DOHH2 (cell line): ENCODE results near the gene UBQLNL.

Experiments
- H3F3A ChIP-seq: fragments of 200-600 bp; sonication (generic), shearing (Covaris generic); 2 replicates; pipeline ENCODE4 v1.6.0; 2016; ENCODE audit warnings: antibody characterized with exemption, mild to moderate bottlenecking; ENCODE audit not compliant: control insufficient read depth, insufficient read depth
- H3K27ac ChIP-seq: fragments of 200-600 bp; sonication (generic); 2 replicates; pipeline ENCODE4 v1.5.1; 2014; ENCODE audit warnings: low read depth, mild to moderate bottlenecking, low read length, moderate library complexity
- H3K27me3 ChIP-seq: fragments of 200-600 bp; sonication (generic); 2 replicates; pipeline ENCODE4 v1.6.1; 2014; ENCODE audit warnings: mild to moderate bottlenecking, low read length, mixed read lengths; ENCODE audit not compliant: control insufficient read depth
- H3K36me3 ChIP-seq: fragments of 200-600 bp; sonication (generic); 2 replicates; pipeline ENCODE4 v1.6.1; 2014; ENCODE audit warnings: mild to moderate bottlenecking, low read length, moderate library complexity, mixed read lengths; ENCODE audit not compliant: control insufficient read depth
- H3K4me1 ChIP-seq: fragments of 200-600 bp; sonication (generic); 2 replicates; pipeline ENCODE4 v1.6.1; 2014; ENCODE audit warnings: mild to moderate bottlenecking, low read length, mixed read lengths; ENCODE audit not compliant: control insufficient read depth
- H3K4me2 ChIP-seq: fragments of 200-600 bp; sonication (generic); 2 replicates; pipeline ENCODE4 v1.6.0; 2014; ENCODE audit warnings: mild to moderate bottlenecking, low read length, moderate library complexity
- H3K4me3 ChIP-seq: fragments of 200-600 bp; sonication (generic); 2 replicates; pipeline ENCODE4 v1.5.1; 2014; ENCODE audit warnings: mild to moderate bottlenecking, low read length, mixed read lengths
- H3K79me2 ChIP-seq: fragments of 200-600 bp; sonication (generic); 2 replicates; pipeline ENCODE4 v1.6.1; 2014; ENCODE audit warnings: mild to moderate bottlenecking, low read length, mixed read lengths; ENCODE audit not compliant: control insufficient read depth
- H3K9me2 ChIP-seq: fragments of 200-600 bp; sonication (generic); replicated peaks from 2 replicates; pipeline ENCODE4 v1.6.1; 2014; ENCODE audit warnings: mild to moderate bottlenecking, low read length, mixed read lengths; ENCODE audit not compliant: control insufficient read depth
- H3K9me3 ChIP-seq: fragments of 200-600 bp; sonication (generic); 2 replicates; pipeline ENCODE4 v1.6.1; 2014; ENCODE audit warnings: antibody characterized with exemption, low read length, mixed read lengths; ENCODE audit not compliant: control insufficient read depth, insufficient read depth
- H4K20me1 ChIP-seq: fragments of 200-600 bp; sonication (generic); 2 replicates; pipeline ENCODE4 v1.6.0; 2014; ENCODE audit warnings: low read depth, mild to moderate bottlenecking, antibody characterized with exemption, low read length, moderate library complexity; ENCODE audit not compliant: control insufficient read depth, insufficient read depth
- CTCF ChIP-seq: fragments of 200-600 bp; sonication (generic); IDR thresholded peaks from one replicate; pipeline ENCODE4 v1.5.1; 2014; ENCODE audit warnings: antibody characterized with exemption, mild to moderate bottlenecking, low read depth, low read length; ENCODE audit not compliant: poor library complexity, severe bottlenecking
- EZH2phosphoT487 ChIP-seq: fragments of 200-600 bp; sonication (generic); IDR thresholded peaks from 2 replicates; pipeline ENCODE4 v1.6.1; 2017; ENCODE audit warnings: borderline replicate concordance, mild to moderate bottlenecking, antibody characterized with exemption, low read length, moderate library complexity, mixed read lengths

UBQLNL gene

GRCh38 chr11:5486421-5486820 lies 30.1 kb downstream of the UBQLNL start:
- TF ChIP-seq CTCF (no peak), EZH2phosphoT487 (no peak)
- H3K79me2 ChIP-seq: no peaks in the 10 kb centered on the region
- no peaks in the 10 kb centered on the region for H3K9me2 ChIP-seq
- no peak overlapping the region for H3K4me3 ChIP-seq
- no peaks in the 10 kb centered on the region for H4K20me1 ChIP-seq
- H3K4me2 ChIP-seq: no peak overlapping the region
- no peaks in the 10 kb centered on the region for H3K4me1 ChIP-seq
- H3K9me3 ChIP-seq: no peaks in the 10 kb centered on the region
- H3K36me3 ChIP-seq: no peaks in the 10 kb centered on the region
- no peaks in the 10 kb centered on the region for H3F3A ChIP-seq
- peaks cover 3% of the 10 kb centered on the region; the same call in 1 of the 2 replicates for H3K27me3 ChIP-seq
- no peak overlapping the region for H3K27ac ChIP-seq

- no peak overlapping the region for H3K4me3 ChIP-seq
- TF ChIP-seq CTCF: no peak
- TF ChIP-seq EZH2phosphoT487: no peak
- H3K9me3 ChIP-seq: no peaks in the 10 kb centered on the region
- H3K27me3 ChIP-seq: peaks cover 3% of the 10 kb centered on the region; the same call in 1 of the 2 replicates
- no peak overlapping the region for H3K27ac ChIP-seq
- H3K4me1 ChIP-seq: no peaks in the 10 kb centered on the region
- H3K9me2 ChIP-seq: no peaks in the 10 kb centered on the region
- no peaks in the 10 kb centered on the region for H3K79me2 ChIP-seq
- no peaks in the 10 kb centered on the region for H4K20me1 ChIP-seq
- H3K4me2 ChIP-seq: no peak overlapping the region
- H3K36me3 ChIP-seq: no peaks in the 10 kb centered on the region
- H3F3A ChIP-seq: no peaks in the 10 kb centered on the region
These were observed 30.5 kb downstream of the UBQLNL start for GRCh38 chr11:5486003-5486402.

GRCh38 chr11:5476186-5476819 lies 40.2 kb downstream of the UBQLNL start:
- no peaks in the 10 kb centered on the region for H3K36me3 ChIP-seq

More at GRCh38 chr11:5476186-5476819, 40.2 kb downstream of the UBQLNL start:
- Histone ChIP-seq H3K79me2 (no peaks in the 10 kb centered on the region), H3K27ac (no peak overlapping the region), H3F3A (no peaks in the 10 kb centered on the region), H3K27me3 (no peaks in the 10 kb centered on the region), H3K4me2 (no peak overlapping the region), H3K4me1 (no peaks in the 10 kb centered on the region), H3K4me3 (no peak overlapping the region), H3K9me3 (no peaks in the 10 kb centered on the region), H3K9me2 (no peaks in the 10 kb centered on the region), H4K20me1 (no peaks in the 10 kb centered on the region)
- TF ChIP-seq EZH2phosphoT487 (no peak), CTCF (peak; percentile 79)
